Skeletal muscle satellite cell (primary cell): ENCODE measurements around the gene DNAI2.
"Not testable (repeated sequence)": the region's sequence is repeated elsewhere in the genome, so short reads cannot be mapped to it uniquely, and the experiment has no call there.

Experiments
- H3K27me3 ChIP-seq: 2 replicates; pipeline ENCODE4 v1.7.0; 2013; ENCODE audit warnings: low read length; ENCODE audit not compliant: control insufficient read depth, insufficient read depth
- H3K36me3 ChIP-seq: 2 replicates; pipeline ENCODE4 v1.7.0; 2013; ENCODE audit warnings: mild to moderate bottlenecking, control low read depth, low read length; ENCODE audit not compliant: insufficient read depth
- H3K4me1 ChIP-seq: 2 replicates; pipeline ENCODE4 v1.7.0; 2013; ENCODE audit warnings: low read length; ENCODE audit not compliant: control insufficient read depth, insufficient read depth
- H3K4me2 ChIP-seq: 2 replicates; pipeline ENCODE4 v1.7.0; 2013; ENCODE audit warnings: mild to moderate bottlenecking, low read length
- H3K4me3 ChIP-seq: 2 replicates; pipeline ENCODE4 v1.7.0; 2013; ENCODE audit warnings: low read length
- H3K9ac ChIP-seq: 2 replicates; pipeline ENCODE4 v1.7.0; 2013; ENCODE audit warnings: mild to moderate bottlenecking, low read depth, low read length, moderate library complexity
- H3K9me3 ChIP-seq: replicated peaks from 2 replicates; pipeline ENCODE4 v1.7.0; 2013; ENCODE audit warnings: mild to moderate bottlenecking, control low read depth, low read length

Gene DNAI2

DNA sequence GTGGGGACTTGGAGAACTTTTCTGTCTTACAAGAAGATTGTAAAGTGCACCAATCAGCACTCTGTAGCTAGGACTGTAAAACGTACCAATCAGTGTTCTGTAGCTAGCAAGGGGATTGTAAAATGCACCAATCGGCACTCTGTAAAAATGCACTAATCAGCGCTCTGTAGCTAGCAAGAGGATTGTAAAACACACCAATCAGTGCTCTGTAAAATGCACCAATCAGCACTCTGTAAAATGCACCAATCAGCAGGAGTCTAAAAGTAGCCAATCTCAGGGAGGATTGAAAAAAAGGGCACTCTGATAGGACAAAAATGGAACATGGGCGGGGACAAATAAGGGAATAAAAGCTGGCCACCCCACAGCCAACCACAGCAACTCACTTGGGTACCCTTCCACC is 7.0 kb upstream of the DNAI2 start:
- H3K9ac ChIP-seq, H3K36me3 ChIP-seq, H3K9me3 ChIP-seq, H3K4me1 ChIP-seq, H3K4me2 ChIP-seq, H3K4me3 ChIP-seq, H3K27me3 ChIP-seq: not testable (repeated sequence)

DNA sequence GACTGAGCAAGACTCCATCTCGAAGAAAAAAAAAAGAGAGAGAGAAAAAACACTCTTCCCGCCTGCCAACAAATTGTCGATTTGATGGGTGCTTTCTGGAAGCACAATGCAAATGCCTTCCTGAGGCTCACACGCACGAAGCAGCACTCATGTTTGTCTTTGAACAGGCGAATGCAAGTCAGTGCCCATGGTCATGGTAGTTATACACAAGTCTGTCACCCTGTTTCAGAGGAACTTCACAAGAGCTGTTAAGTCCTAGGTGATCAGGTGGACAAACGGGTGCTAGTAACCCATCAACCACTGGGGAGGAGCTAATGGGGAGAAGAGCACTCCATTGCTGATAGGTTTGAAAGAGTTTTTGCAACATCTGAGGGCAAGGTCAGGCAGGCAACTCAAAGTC is 6.5 kb upstream of the DNAI2 start:
- Histone ChIP-seq H3K27me3 (no peaks in the 10 kb centered on the region), H3K4me3 (no peak overlapping the region), H3K4me1 (no peaks in the 10 kb centered on the region), H3K9me3 (peaks cover 3% of the 10 kb centered on the region), H3K9ac (no peak overlapping the region), H3K4me2 (no peak overlapping the region), H3K36me3 (no peaks in the 10 kb centered on the region)

DNA sequence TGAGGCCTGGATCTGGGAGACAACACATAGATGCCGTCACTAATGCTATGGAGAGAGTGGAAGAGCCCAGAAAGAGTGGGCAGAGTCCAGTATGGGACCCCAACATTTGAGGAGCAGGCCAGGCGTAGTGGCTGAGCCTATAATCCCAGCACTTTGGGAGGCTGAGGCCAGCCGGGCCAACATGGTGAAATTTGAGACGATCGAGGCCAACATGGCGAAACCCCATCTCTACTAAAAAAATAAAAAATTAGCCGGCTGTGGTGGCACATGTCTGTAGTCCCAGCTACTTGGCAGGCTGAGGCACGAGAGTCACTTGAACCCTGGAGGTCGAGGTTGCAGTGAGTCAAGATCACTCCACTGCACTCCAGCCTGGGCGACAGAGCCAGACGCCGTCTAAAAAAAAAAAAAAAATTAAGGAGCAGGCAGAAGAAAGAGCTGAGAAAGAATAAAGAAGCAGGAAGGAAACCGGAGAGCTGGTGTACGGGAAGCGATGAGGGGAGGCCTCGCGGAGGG is 6.0 kb upstream of the DNAI2 start:
- peaks cover 3% of the 10 kb centered on the region for H3K9me3 ChIP-seq
- H3K4me3 ChIP-seq = no peak overlapping the region
- H3K4me2 ChIP-seq = no peak overlapping the region
- no peaks in the 10 kb centered on the region for H3K36me3 ChIP-seq
- H3K4me1 ChIP-seq = no peaks in the 10 kb centered on the region
- no peaks in the 10 kb centered on the region for H3K27me3 ChIP-seq
- no peak overlapping the region for H3K9ac ChIP-seq

DNA sequence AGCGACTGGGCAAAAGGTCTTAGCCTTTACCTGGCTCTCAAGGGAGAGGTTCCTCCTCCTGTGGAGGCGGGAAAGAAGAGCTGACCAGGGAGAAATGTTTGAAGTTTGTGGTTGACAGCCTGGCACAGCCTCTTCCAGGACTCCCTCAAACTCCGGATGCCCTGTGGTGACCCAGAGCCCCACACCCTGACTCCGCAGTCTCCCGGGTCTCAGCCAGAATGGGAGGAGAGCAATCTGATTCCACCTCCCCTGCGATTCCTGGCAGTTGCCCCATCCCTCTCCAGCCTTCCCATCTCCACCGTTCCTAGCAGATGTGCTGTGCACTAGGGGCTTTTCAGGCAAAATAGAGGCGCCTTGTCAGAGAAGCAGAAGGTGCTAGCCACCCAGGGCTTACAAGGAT is 5.5 kb upstream of the DNAI2 start:
- no peak overlapping the region for H3K4me2 ChIP-seq
- H3K4me3 ChIP-seq = no peak overlapping the region
- H3K9me3 ChIP-seq = peaks cover 3% of the 10 kb centered on the region
- H3K27me3 ChIP-seq = no peaks in the 10 kb centered on the region
- no peaks in the 10 kb centered on the region for H3K4me1 ChIP-seq
- H3K9ac ChIP-seq = no peak overlapping the region
- H3K36me3 ChIP-seq = no peaks in the 10 kb centered on the region

GRCh38 chr17:74270333-74270732 is 3.7 kb upstream of the DNAI2 start:
- Histone ChIP-seq H3K4me2 (no peak overlapping the region), H3K36me3 (no peaks in the 10 kb centered on the region), H3K4me3 (no peak overlapping the region), H3K4me1 (no peaks in the 10 kb centered on the region), H3K9ac (no peak overlapping the region), H3K27me3 (no peaks in the 10 kb centered on the region), H3K9me3 (peaks cover 3% of the 10 kb centered on the region)

DNA sequence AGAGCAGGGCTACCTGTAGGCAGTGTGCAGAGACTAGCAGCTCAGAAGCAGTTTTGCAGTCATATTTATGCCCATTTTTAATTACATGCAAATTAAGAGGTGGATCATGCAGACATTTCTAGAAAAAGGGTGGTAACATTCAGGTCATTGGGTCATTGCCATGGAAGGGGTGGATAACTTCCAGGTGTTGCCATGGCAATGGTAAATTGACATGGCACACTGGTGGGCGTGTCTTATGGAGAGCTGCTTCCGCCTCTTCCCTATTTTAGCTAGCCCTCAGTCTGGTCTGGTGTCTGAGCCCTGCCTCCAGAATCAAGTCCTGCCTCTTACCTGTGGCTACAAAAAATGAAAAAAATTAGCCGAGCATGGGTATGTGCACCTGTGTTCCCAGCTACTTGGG is 2.8 kb upstream of the DNAI2 start:
- H3K9me3 ChIP-seq = peaks cover 3% of the 10 kb centered on the region
- no peak overlapping the region for H3K4me2 ChIP-seq
- H3K36me3 ChIP-seq = no peaks in the 10 kb centered on the region
- H3K27me3 ChIP-seq = no peaks in the 10 kb centered on the region
- no peak overlapping the region for H3K9ac ChIP-seq
- H3K4me3 ChIP-seq = no peak overlapping the region
- no peaks in the 10 kb centered on the region for H3K4me1 ChIP-seq

- no peak overlapping the region for H3K4me3 ChIP-seq
- H3K4me1 ChIP-seq = no peaks in the 10 kb centered on the region
- no peak overlapping the region for H3K4me2 ChIP-seq
- H3K9ac ChIP-seq = no peak overlapping the region
- H3K9me3 ChIP-seq = peaks cover 3% of the 10 kb centered on the region
- H3K36me3 ChIP-seq = no peaks in the 10 kb centered on the region
- no peaks in the 10 kb centered on the region for H3K27me3 ChIP-seq
Measured at GRCh38 chr17:74271901-74272561, 2.0 kb upstream of the DNAI2 start.

DNA sequence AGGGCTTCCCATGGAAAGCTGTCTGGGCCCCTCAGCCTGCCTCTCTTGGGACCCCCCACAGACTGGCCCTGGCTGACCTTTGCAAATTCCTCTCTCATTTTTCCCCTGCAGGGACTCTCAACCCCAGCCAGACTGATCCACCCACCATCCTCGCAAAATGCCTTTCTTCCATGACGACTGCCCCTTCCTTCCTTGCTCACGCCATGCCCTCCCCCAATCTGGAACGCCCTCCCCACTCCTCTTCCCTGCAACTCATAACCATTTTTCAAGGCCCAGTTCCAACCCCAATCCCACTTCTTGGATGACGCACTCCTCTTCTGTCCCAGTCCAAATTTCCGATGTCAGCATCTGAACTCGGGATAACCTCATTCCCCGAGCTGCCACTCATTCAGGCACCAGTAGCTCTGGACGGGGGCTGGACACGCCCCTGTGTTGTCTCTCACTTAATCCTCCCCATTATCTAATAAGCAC is 1.3 kb upstream of the DNAI2 start:
- Histone ChIP-seq H3K9ac (no peak overlapping the region), H3K27me3 (no peaks in the 10 kb centered on the region), H3K4me2 (no peak overlapping the region), H3K4me1 (no peaks in the 10 kb centered on the region), H3K4me3 (no peak overlapping the region), H3K36me3 (no peaks in the 10 kb centered on the region), H3K9me3 (peaks cover 1% of the 10 kb centered on the region)

GRCh38 chr17:74274709-74275340 is 791 bp downstream of the DNAI2 start:
- Histone ChIP-seq H3K36me3 (no peaks in the 10 kb centered on the region), H3K9ac (no peak overlapping the region), H3K4me3 (no peak overlapping the region), H3K9me3 (no peaks in the 10 kb centered on the region), H3K4me1 (no peaks in the 10 kb centered on the region), H3K27me3 (no peaks in the 10 kb centered on the region), H3K4me2 (no peak overlapping the region)

DNA sequence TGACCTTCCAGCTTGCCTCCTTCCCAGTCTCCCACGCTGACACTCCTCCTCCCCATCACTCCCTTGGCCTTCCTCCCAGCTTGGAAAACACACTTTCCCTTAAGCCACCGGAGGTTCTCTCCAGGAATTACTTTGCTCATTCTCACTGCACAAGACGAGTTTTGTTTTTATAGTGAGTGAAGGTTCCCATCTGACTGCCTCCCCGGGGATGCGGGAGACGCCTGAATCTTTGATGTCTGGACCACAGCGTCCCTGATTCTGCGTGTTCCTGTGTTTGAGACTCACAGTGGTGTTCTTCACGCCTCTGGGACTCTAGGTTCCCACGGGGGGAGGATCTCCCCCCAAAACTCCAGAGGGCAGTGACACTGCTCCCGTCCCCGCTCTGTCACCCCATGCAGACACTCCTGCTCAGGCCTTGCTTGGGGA is 2.0 kb downstream of the DNAI2 start:
- no peaks in the 10 kb centered on the region for H3K27me3 ChIP-seq
- H3K36me3 ChIP-seq = no peaks in the 10 kb centered on the region
- no peak overlapping the region for H3K4me2 ChIP-seq
- H3K4me3 ChIP-seq = no peak overlapping the region
- H3K9ac ChIP-seq = no peak overlapping the region
- H3K9me3 ChIP-seq = no peaks in the 10 kb centered on the region
- H3K4me1 ChIP-seq = no peaks in the 10 kb centered on the region

- no peaks in the 10 kb centered on the region for H3K27me3 ChIP-seq
- no peaks in the 10 kb centered on the region for H3K36me3 ChIP-seq
- H3K9ac ChIP-seq = no peak overlapping the region
- H3K9me3 ChIP-seq = no peaks in the 10 kb centered on the region
- no peak overlapping the region for H3K4me3 ChIP-seq
- no peak overlapping the region for H3K4me2 ChIP-seq
- no peaks in the 10 kb centered on the region for H3K4me1 ChIP-seq
Measured at GRCh38 chr17:74276541-74277009, 2.5 kb downstream of the DNAI2 start.

- Histone ChIP-seq H3K4me3 (no peak overlapping the region), H3K4me1 (no peaks in the 10 kb centered on the region), H3K9me3 (no peaks in the 10 kb centered on the region)
Measured at GRCh38 chr17:74277935-74278334, 3.9 kb downstream of the DNAI2 start.

More at GRCh38 chr17:74277935-74278334, 3.9 kb downstream of the DNAI2 start:
- Histone ChIP-seq H3K9ac (no peak overlapping the region), H3K27me3 (no peaks in the 10 kb centered on the region), H3K4me2 (no peak overlapping the region), H3K36me3 (no peaks in the 10 kb centered on the region)
